NCI-H774 (cell line): ENCODE data around the gene PRRT1.
"Not testable (repeated sequence)": the region's sequence is repeated elsewhere in the genome, so short reads cannot be mapped to it uniquely, and the experiment has no call there.

Experiments
- DNase-seq: peaks from one replicate; lab custom pipeline; 2025; lab: John Stamatoyannopoulos, UW

The PRRT1 gene

GRCh38 chr6:32151863-32152768 lies at the start of gene PRRT1:
TSS of gene PRRT1 (minus strand) at chr6:32151939. CDS start at chr6:32151827, 112 bp downstream.
- no peak for DNase-seq

- DNase-seq, result no peak
These were observed 49.2 kb upstream of the PRRT1 start for GRCh38 chr6:32200711-32201475.

- no peak for DNase-seq
These were observed 47.1 kb upstream of the PRRT1 start for GRCh38 chr6:32198866-32199265.

- DNase-seq, result no peak
These were observed 46.6 kb upstream of the PRRT1 start for GRCh38 chr6:32198345-32198696.

- no peak for DNase-seq
These were observed 45.2 kb upstream of the PRRT1 start for GRCh38 chr6:32196682-32197616.

GRCh38 chr6:32195902-32196681 lies 44.4 kb upstream of the PRRT1 start:
- DNase-seq, result peak; percentile 81

GRCh38 chr6:32195652-32195901 lies 43.8 kb upstream of the PRRT1 start:
- DNase-seq, result peak; percentile 99

GRCh38 chr6:32194825-32195651 lies 43.3 kb upstream of the PRRT1 start:
- no peak for DNase-seq

GRCh38 chr6:32194388-32194787 lies 42.6 kb upstream of the PRRT1 start:
- no peak for DNase-seq

- DNase-seq, result not testable (repeated sequence)
These were observed 41.4 kb upstream of the PRRT1 start for GRCh38 chr6:32193096-32193495.

- no peak for DNase-seq
These were observed 40.9 kb upstream of the PRRT1 start, which contains the start of gene GPSM3 for GRCh38 chr6:32192608-32193039. TSS of gene GPSM3 (minus strand) at chr6:32192643. CDS start at chr6:32192513, 130 bp downstream.

- no peak for DNase-seq
These were observed 40.2 kb upstream of the PRRT1 start for GRCh38 chr6:32191696-32192607.

- no peak for DNase-seq
These were observed 39.4 kb upstream of the PRRT1 start for GRCh38 chr6:32190911-32191677.

GRCh38 chr6:32190054-32190851 lies 38.5 kb upstream of the PRRT1 start, which contains the start of gene PBX2:
TSS of gene PBX2 (minus strand) at chr6:32190202. CDS start at chr6:32189915, 287 bp downstream.
- peak; percentile 45 for DNase-seq

- DNase-seq, result no peak
These were observed 38.0 kb upstream of the PRRT1 start for GRCh38 chr6:32189742-32190053.

GRCh38 chr6:32189069-32189741 lies 37.5 kb upstream of the PRRT1 start:
- DNase-seq, result no peak

GRCh38 chr6:32188381-32189068 lies 36.8 kb upstream of the PRRT1 start:
- no peak for DNase-seq
